Measurements from ENCODE around the gene DTNBP1.

The DTNBP1 gene

DNA sequence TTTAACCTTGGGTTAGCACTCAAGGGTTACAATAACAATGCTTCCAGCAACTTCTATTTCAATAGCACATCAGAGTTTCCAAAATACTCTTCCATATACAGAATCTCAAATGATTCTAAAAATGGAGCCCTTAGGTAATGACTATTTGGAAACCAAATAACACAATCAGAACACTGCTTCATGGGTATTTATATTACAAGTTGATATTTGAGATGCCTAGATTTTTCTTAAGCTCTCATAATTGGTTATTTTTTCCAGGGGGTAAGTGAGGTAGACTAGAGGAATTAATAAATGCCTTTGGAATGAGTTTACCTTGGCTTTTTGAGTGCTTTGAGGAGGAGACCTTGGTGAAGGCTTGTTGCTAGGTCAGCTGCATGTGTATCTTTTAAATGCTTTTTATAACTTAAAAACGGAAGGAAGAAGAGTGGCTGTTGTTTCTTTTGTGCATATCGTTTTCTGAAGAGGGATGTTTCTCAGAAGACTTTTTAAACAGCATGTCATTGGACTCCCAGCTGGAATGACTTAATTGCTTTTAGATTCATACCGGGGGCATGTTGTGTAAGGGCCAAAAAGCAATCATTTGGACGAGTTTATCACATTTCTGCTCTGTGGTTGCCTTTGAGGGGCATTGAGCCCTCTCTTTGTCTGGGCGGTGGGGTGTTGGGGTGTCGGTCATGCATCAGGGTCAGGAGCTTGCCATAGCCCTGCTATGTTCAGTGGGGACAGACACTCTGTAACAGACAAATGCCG is 186.0 kb downstream of the DTNBP1 start:
- no peak for DNase-seq

DNA sequence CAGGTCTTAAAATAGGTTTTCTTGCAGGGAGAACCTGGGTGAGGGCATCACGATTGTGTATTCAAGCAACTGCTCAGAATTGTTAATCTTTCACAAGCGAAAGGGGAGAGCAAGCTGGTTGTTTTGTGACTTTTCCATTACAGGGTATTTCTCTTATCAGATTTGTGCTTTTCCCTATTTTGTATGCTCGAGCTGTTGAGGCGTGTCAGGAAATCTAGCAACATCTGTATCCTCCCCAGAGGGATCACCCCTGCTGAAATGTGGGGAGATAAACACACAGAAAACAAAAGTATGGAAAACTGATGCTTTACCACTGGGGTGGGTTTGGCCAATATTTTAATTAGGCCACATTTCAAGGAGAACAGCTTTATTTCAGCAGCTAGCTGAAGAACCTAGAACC is 187.0 kb downstream of the DTNBP1 start:
- no peak for DNase-seq

DNA sequence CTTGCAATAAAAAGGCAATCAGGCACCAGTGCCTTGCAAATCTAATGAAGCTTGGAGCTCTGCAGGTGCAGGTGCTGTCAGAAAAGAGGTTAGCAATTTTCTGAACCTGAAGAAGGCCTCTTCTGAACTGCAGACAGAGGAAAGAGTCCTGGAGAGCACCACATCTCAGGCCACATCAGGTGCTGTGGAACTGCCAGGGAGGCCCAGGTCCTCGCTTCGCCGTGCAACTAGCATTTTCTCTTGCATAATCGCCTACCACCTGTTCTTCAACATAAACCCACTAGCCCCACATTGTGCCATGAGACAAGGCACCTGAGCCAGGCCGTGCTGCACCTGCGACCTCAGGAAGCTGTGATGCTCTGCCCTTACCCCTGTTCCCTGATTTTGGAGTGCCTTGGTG is 187.6 kb downstream of the DTNBP1 start:
- DNase-seq = no peak

DNA sequence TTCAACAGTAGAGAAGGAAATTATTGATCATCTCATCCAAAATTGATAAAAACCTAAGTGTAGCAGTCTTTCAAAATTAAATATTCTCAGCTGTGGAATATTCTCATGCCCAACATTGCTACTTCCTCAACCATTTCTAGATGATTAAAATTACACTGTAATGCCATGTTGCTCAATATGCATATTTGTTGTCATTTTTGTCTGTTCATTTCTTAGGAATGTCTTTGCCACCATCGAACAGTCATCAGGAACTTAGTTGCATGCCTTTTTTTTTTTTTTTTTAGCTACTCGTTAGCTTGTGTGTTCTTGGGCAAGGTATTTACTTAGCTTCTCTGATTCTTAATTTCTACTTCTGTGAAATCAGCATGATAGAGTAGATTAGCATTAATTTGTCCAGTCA is 188.6 kb downstream of the DTNBP1 start:
- DNase-seq = no peak

DNA sequence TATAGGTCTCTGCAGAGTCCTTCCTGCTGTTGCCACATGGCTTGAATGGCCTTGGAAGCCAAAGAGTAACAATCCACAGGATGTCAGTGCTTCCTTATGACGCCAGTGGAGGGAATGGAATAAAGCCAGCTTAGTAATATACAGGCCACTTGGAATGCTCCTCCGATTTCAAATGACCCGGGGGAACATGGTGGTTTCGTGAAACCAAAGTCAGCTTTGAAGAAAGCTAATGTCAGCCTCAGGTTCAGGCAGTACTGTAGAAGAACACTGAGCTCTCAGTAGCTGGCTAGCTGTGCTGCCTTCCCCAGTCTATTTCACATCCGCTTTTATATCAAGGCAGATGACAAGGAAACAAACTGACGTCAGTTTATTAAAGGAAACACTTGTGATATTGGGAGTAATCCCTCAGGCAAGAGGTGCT is 189.1 kb downstream of the DTNBP1 start:
- DNase-seq = no peak

DNA sequence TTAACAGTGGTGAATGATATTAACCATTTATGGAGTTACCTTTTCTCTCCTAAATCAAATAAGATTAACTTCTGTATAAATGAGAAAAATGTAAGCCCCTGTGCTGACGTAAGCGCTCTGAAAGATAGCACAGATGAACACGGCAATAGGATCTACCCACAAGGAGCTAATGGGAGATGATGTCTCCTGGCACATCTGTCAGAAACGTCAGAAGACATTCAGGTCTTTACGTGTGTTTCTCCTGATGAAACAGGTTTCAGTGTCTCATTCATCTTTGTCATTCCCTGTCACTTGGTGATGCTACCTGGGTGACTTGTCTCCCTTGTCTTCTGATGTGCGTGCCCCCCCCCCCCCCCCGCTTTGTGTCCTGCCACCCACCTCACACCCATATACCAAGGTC is 189.7 kb downstream of the DTNBP1 start:
- no peak for DNase-seq
